K562 (cell line): ENCODE measurements around the gene PIP4K2A. TPM values are rescaled to one million over a fixed set of nuclear protein-coding genes. Genes with fewer than 3 reads are reported as not detected.
A peak's percentile ranks its signal among the peaks of the same experiment; 100 is the strongest.

Source experiments
- ATAC-seq: fragments of 200-7000 bp; cut with Tn5 transposase; 3 replicates; pipeline ENCODE4 v1.9.1; 2020; ENCODE audit warnings: moderate library complexity
- BruUV-seq: library from RNA; stranded (reverse); fragments of 400-500 nt; replicated peaks from 2 replicates; lab custom pipeline; 2021; lab: Mats Ljungman, UMichigan
- CTCF ChIA-PET: fragments of 300-600 bp; formaldehyde crosslinking; extraction: SDS; loops from one replicate; lab custom pipeline; 2021; ENCODE audit warnings: low intra/inter-chr PET ratio; lab: Yijun Ruan, JAX
- POLR2A ChIA-PET: fragments of 300-600, 350-650 bp; sonication (Branson Sonifier 250); formaldehyde crosslinking; extraction: SDS; loops from one replicate; lab custom pipeline; 2021; ENCODE audit warnings: antibody characterized with exemption, inconsistent platforms; lab: Yijun Ruan, JAX
- DNase-seq, 4 experiments: peaks; one replicate each; pipeline versions ENCODE4 v3.0.0 to v3.0.0-alpha.2; 2011 to 2018; ENCODE audit warnings: low spot score in 3 of 4, mixed read lengths in 3 of 4; ENCODE audit errors: extremely low read depth in 1 of 4
- FAIRE-seq: peaks from 2 replicates; lab custom pipeline; 2011; peaks lifted over from hg19 to GRCh38; lab: Jason Lieb, UNC
- H2AFZ ChIP-seq: 2 replicates; pipeline ENCODE4 v1.6.0; 2011; ENCODE audit warnings: low read depth, low read length, control low read depth, inconsistent platforms
- H3K27ac ChIP-seq: fragments of 200-600 bp; 3 replicates; pipeline ENCODE4 v1.8.0; 2011; ENCODE audit warnings: low read depth, mild to moderate bottlenecking, control low read depth, inconsistent platforms, low read length, moderate library complexity, mixed read lengths; ENCODE audit errors: extremely low read depth
- H3K27me3 ChIP-seq, 2 experiments: fragments of 300-600 bp in 1 of 2; 2 replicates in 1 of 2; 3 replicates in 1 of 2; pipeline versions ENCODE4 v1.6.0 to v1.8.0; 2011; ENCODE audit warnings: inconsistent platforms in 2 of 2, low read length in 2 of 2, mild to moderate bottlenecking in 1 of 2, mixed read lengths in 1 of 2, moderate library complexity in 1 of 2; ENCODE audit not compliant: control insufficient read depth in 2 of 2, insufficient read depth in 2 of 2
- H3K36me3 ChIP-seq: fragments of 300-600 bp; 3 replicates; pipeline ENCODE4 v1.8.0; 2011; ENCODE audit warnings: mild to moderate bottlenecking, low read length, inconsistent platforms; ENCODE audit not compliant: control insufficient read depth, insufficient read depth
- H3K4me1 ChIP-seq, 2 experiments: fragments of 200-600 bp in 1 of 2; replicated peaks in 1 of 2; 2 replicates in 1 of 2; 3 replicates in 1 of 2; pipeline versions ENCODE4 v1.5.1 to v1.8.0; 2011; ENCODE audit warnings: inconsistent platforms in 2 of 2, low read length in 2 of 2, mild to moderate bottlenecking in 1 of 2, mixed read lengths in 1 of 2, moderate library complexity in 1 of 2; ENCODE audit not compliant: control insufficient read depth in 2 of 2, insufficient read depth in 2 of 2
- H3K4me2 ChIP-seq: 2 replicates; pipeline ENCODE4 v1.6.1; 2011; ENCODE audit warnings: low read length, control low read depth, inconsistent platforms, mixed read lengths; ENCODE audit not compliant: insufficient read depth
- H3K4me3 ChIP-seq: fragments of 200-600 bp; sonication (generic), shearing (Covaris generic); 2 replicates; pipeline ENCODE4 v1.5.1; 2016; ENCODE audit warnings: control low read depth, inconsistent platforms
- H3K79me2 ChIP-seq: fragments of 200-600 bp; 3 replicates; pipeline ENCODE4 v1.8.0; 2011; ENCODE audit warnings: low read length, inconsistent platforms; ENCODE audit not compliant: control insufficient read depth, insufficient read depth
- H3K9ac ChIP-seq, 2 experiments: 2 replicates each; pipeline versions ENCODE4 v1.6.0 to v1.6.1; 2011; ENCODE audit warnings: low read depth in 2 of 2, low read length in 2 of 2, control low read depth in 1 of 2, inconsistent platforms in 1 of 2, mild to moderate bottlenecking in 1 of 2, mixed read lengths in 1 of 2; ENCODE audit not compliant: insufficient read depth in 1 of 2
- H3K9me1 ChIP-seq: one replicate; pipeline ENCODE4 v1.6.0; 2011; ENCODE audit warnings: inconsistent platforms, mild to moderate bottlenecking, low read length, moderate library complexity; ENCODE audit not compliant: control insufficient read depth, insufficient read depth
- H3K9me3 ChIP-seq: replicated peaks from 2 replicates; pipeline ENCODE4 v1.5.1; 2011; ENCODE audit warnings: low read depth, low read length, inconsistent platforms; ENCODE audit not compliant: control insufficient read depth, insufficient read depth
- H4K20me1 ChIP-seq: replicated peaks from 2 replicates; pipeline ENCODE4 v1.6.1; 2011; ENCODE audit warnings: low read length, inconsistent platforms, mixed read lengths; ENCODE audit not compliant: control insufficient read depth, insufficient read depth
- CBFA2T3 ChIP-seq: fragments of 450-650 bp; IDR thresholded peaks from 2 replicates; pipeline ENCODE4 v1.6.1; 2017
- NFE2 ChIP-seq: IDR thresholded peaks from 2 replicates; pipeline ENCODE4 v1.6.1; 2014; ENCODE audit warnings: antibody characterized with exemption, low read depth
- PTRF ChIP-seq: fragments of 450-650 bp; IDR thresholded peaks from 2 replicates; pipeline ENCODE4 v1.6.1; 2016; ENCODE audit warnings: mild to moderate bottlenecking, missing genetic modification characterization, missing compliant biosample characterization
- SNIP1 ChIP-seq: fragments of 450-650 bp; IDR thresholded peaks from 2 replicates; pipeline ENCODE4 v1.7.1; 2017; ENCODE audit warnings: low read depth, mild to moderate bottlenecking
- SUPT5H ChIP-seq: fragments of 450-650 bp; IDR thresholded peaks from 2 replicates; pipeline ENCODE4 v1.6.1; 2016
- ZBTB26 ChIP-seq: fragments of 450-650 bp; formaldehyde crosslinking; IDR thresholded peaks from 2 replicates; pipeline ENCODE4 v1.4.0; 2022; ENCODE audit warnings: missing genetic modification characterization
- ZBTB8A ChIP-seq: fragments of 450-650 bp; IDR thresholded peaks from 2 replicates; pipeline ENCODE4 v1.6.1; 2018; ENCODE audit warnings: mild to moderate bottlenecking, moderate library complexity; ENCODE audit not compliant: partially characterized antibody
- ZFPM2 ChIP-seq: fragments of 250-450 bp; sonication (Bioruptor Pico); IDR thresholded peaks from 2 replicates; pipeline ENCODE4 v1.5.1; 2022; ENCODE audit warnings: mild to moderate bottlenecking
- ZFX ChIP-seq: sonication (generic); formaldehyde crosslinking; IDR thresholded peaks from 2 replicates; pipeline ENCODE4 v1.8.0; 2022; ENCODE audit warnings: mild to moderate bottlenecking, missing genetic modification reagents, moderate library complexity
- ZNF140 ChIP-seq: fragments of 250-450 bp; sonication (Bioruptor Pico); IDR thresholded peaks from 2 replicates; pipeline ENCODE4 v1.8.0; 2021; ENCODE audit warnings: moderate library complexity, mild to moderate bottlenecking, inconsistent platforms
- ZNF146 ChIP-seq: IDR thresholded peaks from one replicate; pipeline ENCODE4 v1.6.1; 2018; ENCODE audit warnings: missing compliant biosample characterization; ENCODE audit not compliant: unreplicated experiment
- ZNF280A ChIP-seq: fragments of 450-650 bp; IDR thresholded peaks from 2 replicates; pipeline ENCODE4 v1.6.1; 2018; ENCODE audit warnings: mild to moderate bottlenecking, low read depth; ENCODE audit not compliant: partially characterized antibody
- ZNF280B ChIP-seq: fragments of 250-450 bp; sonication (Bioruptor Pico); IDR thresholded peaks from 2 replicates; pipeline ENCODE4 v1.5.1; 2021; ENCODE audit warnings: mild to moderate bottlenecking
- ZNF695 ChIP-seq: fragments of 450-650 bp; formaldehyde crosslinking; IDR thresholded peaks from 2 replicates; pipeline ENCODE4 v1.4.0; 2020; ENCODE audit warnings: mild to moderate bottlenecking, moderate library complexity
- ZNF764 ChIP-seq: fragments of 250-450 bp; sonication (Bioruptor Pico); IDR thresholded peaks from 2 replicates; pipeline ENCODE4 v1.4.0; 2020; ENCODE audit warnings: low read depth, mild to moderate bottlenecking, moderate library complexity
- WGBS: fragments of 100-300 bp; shearing (Covaris generic); methylation state at CpG from one replicate; pipeline ENCODE4 v1.1.6; 2016; ENCODE audit warnings: low coverage, mixed read lengths; ENCODE audit not compliant: insufficient coverage; ENCODE audit errors: missing lambda C conversion rate; 5-methylcytosine and 5-hydroxymethylcytosine counted together
- in situ Hi-C: fragments of 300-500 bp; cut with MboI; formaldehyde crosslinking; loops from 4 replicates; pipeline ENCODE4 v1.15.0; 2018; ENCODE audit warnings: inconsistent platforms, mixed read lengths
- intact Hi-C: fragments of 100-400 bp; cut with micrococcal nuclease; formaldehyde crosslinking; loops from 2 replicates; pipeline ENCODE4 v1.14.2; 2022
- polyA plus RNA-seq, 8 experiments: library from polyadenylated mRNA; depleted of rRNA in 4 of 8; stranded (reverse) in 5 of 8; unstranded in 3 of 8; fragments of >200 nt; fragmentation: Nextera tagmentation in 2 of 8; fragmentation: Illumina TruSeq in 1 of 8; extraction: Ambion mirVana in 2 of 8; extraction: Trizol in 1 of 8; gene quantifications; 2 replicates each; pipeline versions ENCODE4 v1.2.1 to v1.2.3, GENCODE V29; 2011 to 2014; ENCODE audit warnings: inconsistent platforms in 1 of 8, missing spikeins in 1 of 8
- total RNA-seq, 7 experiments: library from RNA; depleted of rRNA in 6 of 7; stranded (reverse); fragments of >200 nt in 6 of 7; fragmentation: Illumina TruSeq in 2 of 7; extraction: Trizol in 2 of 7; gene quantifications; 2 replicates each; pipeline versions ENCODE4 v1.2.1 to v1.2.3, GENCODE V29; 2011 to 2021; ENCODE audit warnings: low replicate concordance in 1 of 7

The PIP4K2A gene
- total and polyA plus RNA-seq, 9 of the 15 experiments (the other 6 are each of a cell fraction or from before 2014, with no cell fraction given), result 35.6 to 117 (median 71.9) TPM

GRCh38 chr10:22758867-22759266 is 44.5 kb upstream of the PIP4K2A start:
- Histone ChIP-seq H3K4me3 (no peak overlapping the region), H3K36me3 (no peaks in the 10 kb centered on the region), H2AFZ (no peak overlapping the region), H3K9me1 (no peaks in the 10 kb centered on the region), H3K9ac (no peak overlapping the region), H4K20me1 (no peaks in the 10 kb centered on the region), H3K9me3 (no peaks in the 10 kb centered on the region), H3K27me3 (no peaks in the 10 kb centered on the region), H3K27ac (no peak overlapping the region), H3K4me2 (no peak overlapping the region), H3K4me1 (peaks cover 4 to 5% of the 10 kb centered on the region in 2 experiments; a peak in 3 of 5 replicates), H3K79me2 (no peaks in the 10 kb centered on the region)
- DNase-seq, result no peak
- intact Hi-C loops (no loop called here), in situ Hi-C loops (no loop called here)
- FAIRE-seq, result peak; percentile 6
- no TSS peak for BruUV-seq
- TF ChIP-seq ZBTB8A (no peak), ZNF695 (CRISPR knock-in tag) (no peak), ZNF280B (CRISPR knock-in tag) (no peak), ZFX (CRISPR knock-in tag) (no peak), SUPT5H (no peak), ZNF280A (no peak), ZNF146 (CRISPR knock-in tag) (no peak), ZBTB26 (CRISPR knock-in tag) (no peak), CBFA2T3 (no peak), SNIP1 (no peak), ZNF764 (no peak), ZFPM2 (CRISPR knock-in tag) (no peak), PTRF (tag) (no peak), NFE2 (no peak), ZNF140 (no peak)
- whole genome bisulfite sequencing, result 87% methylated on average over 6 of the region's 6 CpGs
- CTCF ChIA-PET, result no interaction called here
- POLR2A ChIA-PET, result no interaction called here
- ATAC-seq, result no peak
